GM12872 (cell line): Measurements from ENCODE around the gene BMPER.

Experiments used
- CTCF ChIP-seq: IDR thresholded peaks from 3 replicates; pipeline ENCODE4 v1.5.1; 2011; ENCODE audit warnings: low read depth, mild to moderate bottlenecking, low read length, moderate library complexity; ENCODE audit not compliant: insufficient read depth

The BMPER gene

GRCh38 chr7:34036051-34036920 lies 130.9 kb downstream of the BMPER start:
- no peak for TF ChIP-seq CTCF

DNA sequence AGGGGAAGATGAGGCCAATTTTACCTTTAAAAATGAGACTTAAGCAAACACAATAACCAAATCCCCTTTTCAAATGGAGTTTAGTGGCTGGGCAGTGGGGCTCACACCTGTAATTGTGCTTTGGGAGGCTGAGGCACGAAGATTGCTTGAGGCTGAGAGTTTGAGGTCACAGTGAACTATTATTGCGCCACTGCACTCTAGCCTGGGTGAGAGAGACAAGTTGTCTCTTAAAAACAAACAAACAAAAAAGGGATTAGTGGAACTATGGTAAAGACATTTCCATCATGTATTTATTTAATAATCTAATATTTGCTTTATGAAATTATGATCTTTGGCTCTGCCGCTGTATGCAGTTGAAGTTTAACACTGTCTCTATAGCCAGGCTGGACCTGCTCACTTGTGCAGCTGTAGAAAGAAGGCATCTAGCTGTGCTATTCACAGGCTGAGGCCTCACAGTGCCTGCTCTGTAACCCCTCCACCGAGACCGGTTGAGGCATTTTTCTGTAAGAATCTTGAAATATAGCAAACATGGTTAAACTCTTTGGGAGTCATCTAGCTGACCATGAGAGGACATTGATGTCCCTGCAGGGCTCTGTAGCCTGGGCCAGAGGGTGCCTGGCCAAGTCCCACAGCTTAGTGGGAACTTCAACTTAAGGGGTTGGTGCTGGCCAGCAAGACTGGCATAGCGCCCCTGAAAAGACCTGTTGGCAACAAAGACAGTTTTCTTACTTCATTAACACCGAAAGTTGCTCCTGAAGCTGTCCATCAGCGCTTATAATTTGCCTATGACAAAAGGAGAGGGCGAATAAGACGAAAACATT lies 131.8 kb downstream of the BMPER start:
- no peak for TF ChIP-seq CTCF

DNA sequence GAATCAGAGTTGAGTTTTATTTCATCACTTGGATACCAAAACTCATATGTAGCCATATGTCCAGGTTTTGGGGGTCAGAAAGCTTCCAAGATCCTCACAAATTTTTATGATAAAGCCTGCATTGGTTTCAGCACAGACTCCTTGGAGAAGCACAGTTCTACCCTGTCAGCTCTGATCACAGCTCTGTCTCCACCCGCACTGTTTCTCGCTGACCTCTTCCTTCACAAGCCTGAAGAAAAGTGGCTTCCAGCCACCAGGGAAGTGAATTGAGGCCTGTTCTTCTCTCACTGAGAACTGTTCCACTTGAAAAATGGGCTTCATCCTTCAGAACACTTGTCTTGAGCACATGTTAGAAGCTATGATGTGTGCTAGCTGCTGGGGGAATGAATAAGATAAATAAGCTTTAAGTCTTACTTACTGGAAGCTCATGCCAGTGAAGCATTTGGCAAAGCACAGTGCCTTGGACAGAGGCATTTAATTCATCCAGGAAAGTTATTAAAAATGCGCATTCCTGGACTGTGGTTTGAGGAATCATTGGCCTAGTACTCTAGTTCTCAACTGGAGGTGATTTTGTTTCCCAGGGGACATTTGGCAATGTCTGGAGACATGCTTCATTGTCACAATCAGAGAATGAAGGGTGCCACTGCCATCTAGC lies 133.6 kb downstream of the BMPER start:
- no peak for TF ChIP-seq CTCF

- no peak for TF ChIP-seq CTCF
These were observed 136.4 kb downstream of the BMPER start for GRCh38 chr7:34041707-34042106.

GRCh38 chr7:34042406-34042805 lies 137.1 kb downstream of the BMPER start:
- no peak for TF ChIP-seq CTCF

DNA sequence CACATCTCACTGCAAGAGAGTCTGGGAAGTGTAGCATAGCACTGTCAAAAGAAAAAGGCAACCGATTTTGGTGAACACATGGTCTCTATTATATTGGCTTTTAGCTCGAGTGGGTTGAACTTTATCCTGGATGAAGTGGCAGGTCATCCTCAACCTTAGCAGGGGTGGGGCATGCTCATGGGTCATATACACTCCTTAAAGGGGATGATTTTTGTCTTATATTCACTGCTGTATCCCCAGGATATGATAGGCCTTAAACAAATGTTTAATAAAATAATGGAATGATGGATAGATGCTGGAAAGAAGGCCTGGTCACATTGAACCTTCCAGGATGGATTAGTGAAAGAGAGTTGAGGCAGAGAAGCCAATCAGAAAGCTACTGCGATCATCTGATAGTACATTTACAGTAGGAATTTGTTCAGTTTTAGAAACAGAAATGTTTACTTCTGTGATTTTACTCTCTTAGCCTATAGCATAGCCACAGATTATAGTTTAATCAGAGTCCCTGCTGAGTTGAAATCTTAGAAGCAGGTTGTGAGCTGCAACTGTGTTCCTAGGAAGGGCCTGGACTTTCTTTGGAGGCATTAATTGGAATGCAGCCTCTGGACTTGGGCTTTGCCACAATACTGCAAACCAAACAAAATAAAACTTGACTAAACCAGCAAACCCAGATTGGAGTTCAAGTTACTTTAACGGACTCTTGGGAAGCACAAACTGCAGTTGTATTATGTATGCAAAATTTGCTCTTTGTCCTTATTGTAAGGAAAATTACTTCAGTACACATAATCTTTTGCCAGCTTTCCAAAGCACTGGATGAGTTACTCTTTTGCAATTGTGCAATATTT lies 138.3 kb downstream of the BMPER start:
- TF ChIP-seq CTCF = no peak
